OCI-LY3 (cell line): ENCODE data around the gene MYCN.

ENCODE experiments used
- H2AFZ ChIP-seq: fragments of 200-600, 300-600 bp; shearing (Covaris generic); 2 replicates; pipeline ENCODE4 v1.6.0; 2014; ENCODE audit warnings: antibody characterized with exemption, low read depth, low read length
- H3K27ac ChIP-seq: fragments of 200-600, 300-600 bp; sonication (generic); 2 replicates; pipeline ENCODE4 v1.5.1; 2014; ENCODE audit warnings: mild to moderate bottlenecking, low read length, moderate library complexity, mixed read lengths
- H3K27me3 ChIP-seq: fragments of 200-600, 300-600 bp; sonication (generic); 2 replicates; pipeline ENCODE4 v1.6.1; 2014; ENCODE audit warnings: low read depth, low read length, mixed read lengths
- H3K36me3 ChIP-seq: fragments of 200-600, 300-600 bp; sonication (generic); replicated peaks from 2 replicates; pipeline ENCODE3; 2014; ENCODE audit warnings: low read depth, low read length, mixed read lengths
- H3K4me1 ChIP-seq: fragments of 300-600, 200-600 bp; sonication (generic); 2 replicates; pipeline ENCODE4 v1.6.1; 2014; ENCODE audit warnings: low read length, mixed read lengths
- H3K4me2 ChIP-seq: fragments of 200-600, 300-600 bp; sonication (generic); 2 replicates; pipeline ENCODE4 v1.6.1; 2014; ENCODE audit warnings: low read length, mixed read lengths
- H3K4me3 ChIP-seq: fragments of 300-600, 200-600 bp; sonication (generic); 2 replicates; pipeline ENCODE4 v1.5.1; 2014; ENCODE audit warnings: antibody characterized with exemption, mild to moderate bottlenecking, low read length, moderate library complexity
- H3K79me2 ChIP-seq: fragments of 300-600, 200-600 bp; shearing (Covaris generic); 2 replicates; pipeline ENCODE4 v1.6.1; 2014; ENCODE audit warnings: mild to moderate bottlenecking, low read length, mixed read lengths
- H3K9ac ChIP-seq: fragments of 300-600, 200-600 bp; shearing (Covaris generic); 2 replicates; pipeline ENCODE4 v1.6.0; 2014; ENCODE audit warnings: mild to moderate bottlenecking, low read length, moderate library complexity
- H3K9me3 ChIP-seq: fragments of 200-600, 300-600 bp; shearing (Covaris generic); 2 replicates; pipeline ENCODE4 v1.6.1; 2014; ENCODE audit warnings: low read length, mixed read lengths; ENCODE audit not compliant: insufficient read depth
- H4K20me1 ChIP-seq: fragments of 200-600, 300-600 bp; sonication (generic); 2 replicates; pipeline ENCODE4 v1.6.1; 2016; ENCODE audit warnings: low read length, mixed read lengths; ENCODE audit not compliant: insufficient read depth
- CTCF ChIP-seq: fragments of 200-600, 300-600 bp; sonication (generic); IDR thresholded peaks from 2 replicates; pipeline ENCODE4 v1.5.1; 2014; ENCODE audit warnings: antibody characterized with exemption, low read length, low read depth
- EZH2phosphoT487 ChIP-seq: fragments of 200-600 bp; shearing (Covaris generic); IDR thresholded peaks from 2 replicates; pipeline ENCODE4 v1.6.1; 2018; ENCODE audit warnings: antibody characterized with exemption, mixed run types, low read depth

The MYCN gene

GRCh38 chr2:15906778-15907177 is 33.6 kb upstream of the MYCN start:
- Histone ChIP-seq H3K4me2 (no peak overlapping the region), H3K27me3 (peaks cover 22% of the 10 kb centered on the region), H4K20me1 (no peaks in the 10 kb centered on the region), H3K9ac (no peak overlapping the region), H3K79me2 (no peaks in the 10 kb centered on the region), H3K27ac (no peak overlapping the region), H2AFZ (no peak overlapping the region), H3K4me3 (no peak overlapping the region), H3K4me1 (no peaks in the 10 kb centered on the region), H3K36me3 (no peaks in the 10 kb centered on the region), H3K9me3 (no peaks in the 10 kb centered on the region)
- TF ChIP-seq CTCF: no peak
- TF ChIP-seq EZH2phosphoT487: no peak

DNA sequence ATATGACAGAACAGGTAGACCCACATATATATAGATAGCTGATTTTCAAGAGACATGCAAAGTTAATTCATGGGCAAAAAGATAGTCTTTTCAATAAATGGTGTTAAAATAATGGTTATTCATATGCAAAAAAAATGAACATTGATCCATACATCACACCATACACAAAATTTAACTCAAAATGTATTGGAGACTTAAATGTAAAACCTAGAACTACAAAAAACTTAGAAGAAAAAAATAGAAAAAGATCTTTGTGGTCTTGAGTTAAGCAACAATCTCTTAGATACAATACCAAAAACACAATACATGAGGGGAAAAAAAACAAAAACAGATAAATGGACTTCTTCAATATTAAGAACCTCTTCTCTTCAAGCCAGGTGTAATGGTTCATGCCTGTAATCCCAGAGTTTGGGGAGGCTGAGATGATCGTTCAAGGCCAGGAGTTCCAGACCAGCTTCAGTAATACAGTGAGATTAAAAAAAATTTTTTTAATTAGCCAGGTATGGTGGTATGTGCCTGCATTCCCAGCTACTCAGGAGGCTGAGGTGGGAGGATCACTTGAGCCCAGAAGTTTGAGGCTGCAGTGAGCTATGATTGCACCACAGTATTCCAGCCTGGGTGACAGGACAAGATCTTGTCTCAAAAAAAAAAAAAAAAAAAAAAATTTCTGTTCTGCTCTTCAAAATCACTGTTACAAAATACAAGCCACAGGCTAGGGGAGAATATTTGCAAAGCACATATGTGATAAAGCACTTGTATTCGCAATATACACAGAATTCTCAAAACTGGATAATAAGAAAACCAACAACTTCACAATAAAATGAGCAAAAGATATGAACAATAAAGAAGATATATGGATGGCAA is 32.7 kb upstream of the MYCN start:
- Histone ChIP-seq H3K9me3 (no peaks in the 10 kb centered on the region), H3K36me3 (no peaks in the 10 kb centered on the region), H3K9ac (no peak overlapping the region), H3K27me3 (peaks cover 29% of the 10 kb centered on the region), H4K20me1 (no peaks in the 10 kb centered on the region), H3K4me1 (no peaks in the 10 kb centered on the region), H3K4me2 (no peak overlapping the region), H3K4me3 (no peak overlapping the region), H3K27ac (no peak overlapping the region), H3K79me2 (no peaks in the 10 kb centered on the region), H2AFZ (no peak overlapping the region)
- no peak for TF ChIP-seq EZH2phosphoT487
- no peak for TF ChIP-seq CTCF

GRCh38 chr2:15908371-15908770 is 32.0 kb upstream of the MYCN start:
- Histone ChIP-seq H3K4me2 (no peak overlapping the region), H3K4me3 (no peak overlapping the region), H4K20me1 (no peaks in the 10 kb centered on the region), H3K27ac (no peak overlapping the region), H2AFZ (no peak overlapping the region), H3K9ac (no peak overlapping the region), H3K4me1 (no peaks in the 10 kb centered on the region), H3K36me3 (no peaks in the 10 kb centered on the region), H3K9me3 (no peaks in the 10 kb centered on the region), H3K79me2 (no peaks in the 10 kb centered on the region), H3K27me3 (peaks cover 29% of the 10 kb centered on the region)
- TF ChIP-seq CTCF (no peak), EZH2phosphoT487 (no peak)

GRCh38 chr2:15909157-15909556 is 31.2 kb upstream of the MYCN start:
- Histone ChIP-seq H2AFZ (no peak overlapping the region), H4K20me1 (no peaks in the 10 kb centered on the region), H3K27ac (no peak overlapping the region), H3K9ac (no peak overlapping the region), H3K79me2 (no peaks in the 10 kb centered on the region), H3K9me3 (no peaks in the 10 kb centered on the region), H3K27me3 (peaks cover 33% of the 10 kb centered on the region), H3K4me3 (no peak overlapping the region), H3K36me3 (no peaks in the 10 kb centered on the region), H3K4me2 (no peak overlapping the region), H3K4me1 (no peaks in the 10 kb centered on the region)
- TF ChIP-seq EZH2phosphoT487: no peak
- no peak for TF ChIP-seq CTCF
